NCI-H128 (cell line): ENCODE measurements around the gene TM2D1.

Experiments used
- DNase-seq: peaks from one replicate; lab custom pipeline; 2025; ENCODE audit not compliant: unreplicated experiment; lab: John Stamatoyannopoulos, UW

Gene TM2D1

GRCh38 chr1:61645476-61645875 is 79.5 kb downstream of the TM2D1 start:
- no peak for DNase-seq

- DNase-seq, result no peak
Measured at GRCh38 chr1:61644303-61644702, 80.6 kb downstream of the TM2D1 start.

- DNase-seq, result no peak
Measured at GRCh38 chr1:61642475-61643232, 82.3 kb downstream of the TM2D1 start.

GRCh38 chr1:61641578-61642336 is 83.2 kb downstream of the TM2D1 start:
- no peak for DNase-seq

- DNase-seq, result no peak
Measured at GRCh38 chr1:61640531-61641530, 84.1 kb downstream of the TM2D1 start.

- DNase-seq, result no peak
Measured at GRCh38 chr1:61639608-61640336, 85.2 kb downstream of the TM2D1 start.

- DNase-seq, result no peak
Measured at GRCh38 chr1:61638911-61639605, 85.9 kb downstream of the TM2D1 start.

- DNase-seq, result no peak
Measured at GRCh38 chr1:61638296-61638695, 86.6 kb downstream of the TM2D1 start.

- DNase-seq, result no peak
Measured at GRCh38 chr1:61637470-61637869, 87.5 kb downstream of the TM2D1 start.

- DNase-seq, result no peak
Measured at GRCh38 chr1:61636814-61637213, 88.1 kb downstream of the TM2D1 start.

GRCh38 chr1:61636376-61636775 is 88.6 kb downstream of the TM2D1 start:
- no peak for DNase-seq

- DNase-seq, result no peak
Measured at GRCh38 chr1:61635557-61635956, 89.4 kb downstream of the TM2D1 start.

GRCh38 chr1:61631436-61631835 is 93.5 kb downstream of the TM2D1 start:
- DNase-seq, result no peak
